Dermis blood vessel endothelial cell (primary cell): ENCODE data around the gene PLXND1. TPM values are rescaled to one million over a fixed set of nuclear protein-coding genes. Genes with fewer than 3 reads are reported as not detected.
A peak's percentile ranks its signal among the peaks of the same experiment; 100 is the strongest.
"Not testable (repeated sequence)": the region's sequence is repeated elsewhere in the genome, so short reads cannot be mapped to it uniquely, and the experiment has no call there.

Experiments used
- DNase-seq: peaks from one replicate; pipeline ENCODE4 v3.0.0; 2010
- total RNA-seq: library from RNA; depleted of rRNA; stranded (reverse); fragments of >200 nt; gene quantifications from 2 replicates; pipeline ENCODE4 v1.2.3, GENCODE V29; 2014

PLXND1 gene
- total RNA-seq, 1 donor from 2014 or later, result 415 TPM

DNA sequence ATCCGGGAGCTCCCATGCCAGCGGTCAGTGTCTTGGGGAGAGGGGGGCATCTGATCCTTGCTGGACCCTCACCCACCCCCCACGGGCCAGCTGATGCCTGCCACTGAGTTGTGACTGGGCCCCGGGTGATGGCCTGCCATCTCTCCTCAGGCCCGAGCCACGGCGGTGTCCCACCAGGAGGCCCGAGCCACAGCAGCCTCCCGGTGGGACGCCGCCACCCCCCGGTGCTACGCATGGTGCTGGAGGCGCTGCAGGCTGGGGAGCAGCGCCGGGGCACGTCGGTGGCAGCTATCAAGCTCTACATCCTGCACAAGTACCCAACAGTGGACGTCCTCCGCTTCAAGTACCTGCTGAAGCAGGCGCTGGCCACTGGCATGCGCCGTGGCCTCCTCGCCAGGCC is 59.2 kb downstream of the PLXND1 start:
- no peak for DNase-seq

DNA sequence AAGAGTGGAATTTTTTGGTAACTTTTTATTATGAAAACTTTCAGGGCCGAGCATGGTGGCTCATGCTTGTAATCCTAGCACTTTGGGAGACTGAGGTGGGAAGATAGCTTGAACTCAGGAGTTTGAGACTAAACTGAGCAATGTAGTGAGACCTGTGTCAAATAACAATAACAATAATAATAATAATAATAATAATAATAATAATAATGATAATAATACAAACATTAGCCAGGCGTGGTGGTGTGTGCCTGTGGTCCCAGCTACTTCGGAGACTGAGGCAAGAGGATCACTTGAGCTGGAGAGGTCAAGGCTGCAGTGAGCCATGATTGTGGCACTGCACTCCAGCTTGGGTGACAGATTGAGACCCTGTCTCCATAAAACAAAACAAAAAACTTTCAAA is 60.5 kb downstream of the PLXND1 start:
- not testable (repeated sequence) for DNase-seq

- DNase-seq, result no peak
Measured at GRCh38 chr3:129543999-129544398, 62.5 kb downstream of the PLXND1 start.

- DNase-seq, result no peak
Measured at GRCh38 chr3:129543156-129543790, 63.2 kb downstream of the PLXND1 start, which contains the start of gene H1-8. TSS of gene H1-8 (plus strand) at chr3:129543175. CDS start at chr3:129543219, 44 bp downstream.

DNA sequence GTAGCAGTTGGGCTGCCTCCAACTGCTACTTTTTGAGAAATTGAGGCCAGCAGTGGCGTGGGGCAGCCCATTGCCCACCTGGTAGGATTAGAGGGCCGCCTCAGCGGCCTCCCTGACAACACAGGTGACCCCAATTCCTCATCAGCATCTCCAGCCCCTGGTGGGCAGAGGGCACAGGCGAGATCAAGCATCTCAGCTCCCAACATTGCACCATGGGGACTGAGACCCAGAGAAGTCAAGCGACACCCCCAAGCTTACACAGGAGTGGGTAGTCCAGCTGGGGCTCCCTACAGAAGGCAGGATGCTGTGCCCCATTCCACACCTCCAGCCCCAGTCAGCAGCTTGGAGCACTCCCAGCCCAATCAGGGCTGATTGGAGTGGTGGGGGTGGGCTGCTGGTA is 63.7 kb downstream of the PLXND1 start:
- DNase-seq, result no peak

DNA sequence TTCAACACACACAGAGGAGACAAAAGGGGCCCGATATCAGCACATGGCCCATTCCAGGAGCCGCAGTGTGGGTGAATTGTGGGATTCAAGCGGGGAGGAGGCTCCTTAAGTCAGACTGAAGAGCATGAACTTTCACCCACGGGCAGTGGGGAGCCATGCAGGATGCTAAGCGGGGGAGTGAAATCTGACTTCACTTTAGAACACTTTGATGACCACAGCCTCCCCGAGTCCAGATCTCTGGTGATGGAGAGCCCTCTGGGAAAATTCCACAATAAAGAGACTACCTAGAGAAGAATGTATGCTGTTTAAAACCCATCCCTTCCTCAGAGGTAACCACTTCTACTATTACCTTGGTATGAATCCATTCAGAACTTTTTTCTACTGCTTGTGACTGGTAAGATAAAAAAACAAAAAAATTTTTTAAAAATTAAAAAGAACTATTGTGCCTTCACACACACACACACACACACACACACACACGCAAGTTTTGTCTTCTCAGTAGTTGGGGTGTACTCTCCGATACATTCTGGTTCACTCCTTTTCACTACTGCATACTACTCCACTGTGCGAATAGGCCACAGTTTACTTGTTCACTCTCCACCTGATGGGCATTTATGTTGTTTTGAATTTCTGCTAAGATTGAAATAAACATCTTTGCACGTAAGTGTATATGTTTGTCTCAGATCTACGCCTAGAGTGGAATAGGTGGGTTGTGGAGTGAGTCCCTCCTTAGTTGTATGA is 65.5 kb downstream of the PLXND1 start:
- no peak for DNase-seq

GRCh38 chr3:129539206-129539605 is 67.3 kb downstream of the PLXND1 start:
- no peak for DNase-seq

DNA sequence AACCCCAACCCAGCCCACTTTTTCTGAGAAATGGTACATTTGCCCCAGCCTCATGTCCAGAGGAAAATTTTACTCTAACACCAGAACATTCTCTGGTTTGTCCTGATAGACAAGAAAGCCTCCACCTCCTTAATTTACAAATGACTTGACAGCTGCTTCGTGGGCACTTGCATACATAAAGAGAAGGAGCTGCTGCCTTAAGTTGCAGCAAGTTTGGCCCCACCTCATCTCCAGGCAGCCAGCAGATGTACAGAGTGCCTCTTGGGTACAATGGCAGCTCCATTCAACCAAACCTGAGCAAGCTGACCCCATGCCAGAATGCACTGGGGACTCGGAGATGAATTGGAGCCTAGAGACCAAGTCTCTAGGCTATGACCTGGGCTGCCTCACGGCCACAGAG is 69.7 kb downstream of the PLXND1 start:
- no peak for DNase-seq

DNA sequence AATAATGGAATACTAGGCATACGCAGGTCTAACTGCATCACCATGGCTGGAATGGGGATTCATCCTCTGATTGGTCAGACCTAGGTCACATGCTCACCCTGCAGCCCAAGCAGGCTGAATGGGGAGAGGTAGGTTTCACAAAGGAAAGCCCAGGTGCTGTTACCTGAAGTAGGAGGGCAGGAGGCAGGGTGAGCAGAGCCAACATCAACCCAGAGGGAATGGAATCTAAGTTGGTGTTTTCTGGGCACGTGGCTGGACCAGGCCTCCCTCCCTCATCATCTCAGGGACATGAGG is 70.2 kb downstream of the PLXND1 start:
- DNase-seq, result no peak

- no peak for DNase-seq
Measured at GRCh38 chr3:129535075-129535474, 71.4 kb downstream of the PLXND1 start.

- peak; percentile 33 for DNase-seq
Measured at GRCh38 chr3:129534428-129535027, 71.9 kb downstream of the PLXND1 start.

DNA sequence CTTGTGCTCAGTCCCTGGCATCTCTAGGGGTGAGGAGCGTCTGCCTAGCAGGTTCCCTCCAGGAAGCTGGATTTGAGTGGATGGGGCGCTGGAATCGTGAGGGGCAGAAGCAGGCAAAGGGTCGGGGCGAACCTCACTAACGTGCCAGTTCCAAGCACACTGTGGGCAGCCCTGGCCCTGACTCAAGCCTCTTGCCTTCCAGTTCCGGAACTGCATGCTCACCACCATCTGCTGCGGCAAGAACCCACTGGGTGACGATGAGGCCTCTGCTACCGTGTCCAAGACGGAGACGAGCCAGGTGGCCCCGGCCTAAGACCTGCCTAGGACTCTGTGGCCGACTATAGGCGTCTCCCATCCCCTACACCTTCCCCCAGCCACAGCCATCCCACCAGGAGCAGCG is 73.1 kb downstream of the PLXND1 start:
- DNase-seq, result no peak

- DNase-seq, result no peak
Measured at GRCh38 chr3:129532261-129532660, 74.2 kb downstream of the PLXND1 start.

- no peak for DNase-seq
Measured at GRCh38 chr3:129531699-129532098, 74.8 kb downstream of the PLXND1 start.

DNA sequence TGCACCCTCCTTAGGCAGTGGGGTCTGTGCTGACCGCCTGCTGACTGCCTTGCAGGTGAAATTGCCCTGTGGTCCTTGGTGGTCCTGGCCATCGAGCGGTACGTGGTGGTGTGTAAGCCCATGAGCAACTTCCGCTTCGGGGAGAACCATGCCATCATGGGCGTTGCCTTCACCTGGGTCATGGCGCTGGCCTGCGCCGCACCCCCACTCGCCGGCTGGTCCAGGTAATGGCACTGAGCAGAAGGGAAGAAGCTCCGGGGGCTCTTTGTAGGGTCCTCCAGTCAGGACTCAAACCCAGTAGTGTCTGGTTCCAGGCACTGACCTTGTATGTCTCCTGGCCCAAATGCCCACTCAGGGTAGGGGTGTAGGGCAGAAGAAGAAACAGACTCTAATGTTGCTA is 75.7 kb downstream of the PLXND1 start:
- no peak for DNase-seq

- peak; percentile 71 for DNase-seq
Measured at GRCh38 chr3:129530251-129530791, 76.2 kb downstream of the PLXND1 start.

- peak; percentile 15 for DNase-seq
Measured at GRCh38 chr3:129529436-129530210, 76.9 kb downstream of the PLXND1 start.

DNA sequence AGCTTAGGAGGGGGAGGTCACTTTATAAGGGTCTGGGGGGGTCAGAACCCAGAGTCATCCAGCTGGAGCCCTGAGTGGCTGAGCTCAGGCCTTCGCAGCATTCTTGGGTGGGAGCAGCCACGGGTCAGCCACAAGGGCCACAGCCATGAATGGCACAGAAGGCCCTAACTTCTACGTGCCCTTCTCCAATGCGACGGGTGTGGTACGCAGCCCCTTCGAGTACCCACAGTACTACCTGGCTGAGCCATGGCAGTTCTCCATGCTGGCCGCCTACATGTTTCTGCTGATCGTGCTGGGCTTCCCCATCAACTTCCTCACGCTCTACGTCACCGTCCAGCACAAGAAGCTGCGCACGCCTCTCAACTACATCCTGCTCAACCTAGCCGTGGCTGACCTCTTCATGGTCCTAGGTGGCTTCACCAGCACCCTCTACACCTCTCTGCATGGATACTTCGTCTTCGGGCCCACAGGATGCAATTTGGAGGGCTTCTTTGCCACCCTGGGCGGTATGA is 77.8 kb downstream of the PLXND1 start, which contains the start of gene RHO:
RHO (plus strand) TSS at position 51 of the 512 bp plus-strand sequence; CDS start at position 146, 95 bp downstream.
- no peak for DNase-seq

DNA sequence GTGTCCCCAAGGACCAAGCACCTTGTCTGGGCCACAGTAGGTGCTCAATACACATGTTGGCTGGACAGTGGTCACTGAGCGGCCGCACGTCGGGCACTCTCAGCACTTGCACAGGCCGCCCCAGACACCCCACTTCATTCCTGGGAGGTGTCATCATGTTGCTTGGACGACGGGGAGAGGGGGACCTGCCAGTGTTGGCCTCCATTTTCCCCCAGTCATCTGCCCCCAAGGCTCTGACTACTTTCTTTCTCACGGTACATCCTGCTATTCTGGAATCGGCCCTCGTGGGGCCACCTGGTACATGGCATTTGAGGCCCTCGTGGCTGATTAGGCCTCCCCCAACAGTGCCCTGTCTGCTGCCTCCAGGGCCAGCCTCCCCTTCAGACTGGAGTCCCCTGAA is 79.2 kb downstream of the PLXND1 start:
- no peak for DNase-seq

GRCh38 chr3:129526121-129526900 is 80.2 kb downstream of the PLXND1 start:
- no peak for DNase-seq

DNA sequence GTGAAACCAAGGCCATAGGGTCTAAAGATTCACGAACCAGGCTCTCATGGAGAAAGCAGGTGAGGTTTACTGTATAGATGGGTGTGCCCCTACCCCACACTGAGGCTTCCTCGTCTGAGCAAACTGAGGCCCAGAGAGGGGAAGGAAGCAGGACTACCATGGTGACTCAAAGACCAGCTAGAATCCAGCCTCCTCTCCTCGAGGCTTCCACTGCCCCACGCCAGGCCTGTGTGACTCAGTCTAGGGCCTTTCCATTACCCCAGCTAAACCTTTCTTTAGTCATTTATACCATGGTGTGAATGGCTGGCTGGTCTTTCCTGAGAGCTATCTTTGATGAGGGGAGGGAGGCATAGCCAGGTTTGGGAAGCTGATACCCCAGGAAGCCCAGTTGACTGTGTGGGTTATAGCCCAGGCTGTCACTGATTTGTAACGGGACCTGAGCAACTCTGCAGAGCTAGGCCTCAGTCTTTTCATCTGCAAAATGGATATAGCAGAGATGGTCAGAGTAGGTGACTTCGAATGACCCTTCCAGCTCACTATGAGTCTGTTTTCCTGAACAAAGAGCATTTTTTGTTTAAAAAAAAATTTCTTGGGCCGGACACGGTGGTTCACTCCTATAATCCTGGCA is 81.0 kb downstream of the PLXND1 start:
- DNase-seq, result peak; percentile 57
